Peyer's patch (tissue), 4 donors: ENCODE data around the gene SLC6A18. TPM values are rescaled to one million over a fixed set of nuclear protein-coding genes. Genes with fewer than 3 reads are reported as not detected.

ENCODE experiments used
- DNase-seq, 3 donors: peaks; one replicate each; pipeline ENCODE4 v3.0.0-alpha.2; 2017 to 2019
- H3K27ac ChIP-seq, 4 donors: fragments of 200-600 bp; sonication (generic); one replicate each; pipeline ENCODE4 v1.5.1; 2016 to 2019
- H3K27me3 ChIP-seq, 2 donors: fragments of 200-600 bp; sonication (generic); one replicate each; pipeline ENCODE4 v1.5.1; 2019
- H3K36me3 ChIP-seq, 3 donors: fragments of 200-600 bp; sonication (generic); one replicate each; pipeline ENCODE4 v1.5.1; 2016 to 2019
- H3K4me1 ChIP-seq, 4 donors: fragments of 200-600 bp; sonication (generic); one replicate each; pipeline ENCODE4 v1.5.1; 2016 to 2019
- H3K4me3 ChIP-seq, 4 donors: fragments of 200-600 bp; sonication (generic); 1 replicate in 3 of 4; 2 replicates in 1 of 4; pipeline ENCODE4 v1.5.1; 2016 to 2019; ENCODE audit warnings: mild to moderate bottlenecking in 1 of 4
- H3K9me3 ChIP-seq, 4 donors: fragments of 200-600 bp; sonication (generic); one replicate each; pipeline ENCODE4 v1.5.1; 2016 to 2019; ENCODE audit warnings: mild to moderate bottlenecking in 1 of 4
- POLR2A ChIP-seq, 2 donors: fragments of 450-650 bp; IDR thresholded peaks; one replicate each; pipeline ENCODE4 v1.5.1; 2017; ENCODE audit warnings: antibody characterized with exemption in 2 of 2, mild to moderate bottlenecking in 2 of 2, moderate library complexity in 2 of 2
- total RNA-seq, 4 donors: library from RNA; depleted of rRNA; stranded (reverse); fragments of >200 nt; gene quantifications; one replicate each; pipeline ENCODE4 v1.1.0, GENCODE V29; 2016
- TF ChIP-seq, protein P1 (sequence below), 6 experiments: fragments of 450-650 bp in 4 of 6; fragments of 200-600 bp in 2 of 6; sonication (generic) in 1 of 6; IDR thresholded peaks; one replicate each; pipeline ENCODE4 v1.5.1; 2017 to 2019; ENCODE audit warnings: antibody characterized with exemption in 6 of 6, mild to moderate bottlenecking in 3 of 6, moderate library complexity in 1 of 6

SLC6A18 gene
- total RNA-seq, 4 donors from 2014 or later, result 0.53 to 0.95 TPM; not detected in 2

DNA sequence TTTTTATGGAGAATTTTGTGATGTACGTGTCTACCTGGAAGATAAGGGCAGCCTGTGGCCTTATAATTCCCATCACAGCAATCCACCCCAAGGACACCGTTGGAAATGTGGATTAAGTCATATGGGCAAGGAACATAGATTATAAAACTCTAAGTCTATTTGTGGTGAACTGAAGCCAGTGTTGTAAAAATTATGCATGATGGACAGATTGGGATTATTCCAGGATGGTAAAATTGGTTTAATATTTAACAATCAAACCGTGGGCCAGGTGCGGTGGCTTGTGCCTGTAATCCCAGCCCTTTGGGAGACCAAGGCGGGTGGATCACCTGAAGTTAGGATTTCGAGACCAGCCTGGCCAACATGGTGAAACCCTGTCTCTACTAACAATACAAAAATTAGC lies 36.7 kb upstream of the SLC6A18 start:
- DNase-seq, result peak in 1 of 3 donors; percentile 32
- H3K36me3 ChIP-seq, result no peaks in the 10 kb centered on the region
- peak overlapping the region in 1 of 4 donors; percentile 3 for H3K27ac ChIP-seq
- no peak overlapping the region for H3K4me3 ChIP-seq
- no peaks in the 10 kb centered on the region for H3K9me3 ChIP-seq
- H3K4me1 ChIP-seq, result peaks cover 0 to 42% (median 3%) of the 10 kb centered on the region in 4 donors
- TF ChIP-seq, protein P1, sequence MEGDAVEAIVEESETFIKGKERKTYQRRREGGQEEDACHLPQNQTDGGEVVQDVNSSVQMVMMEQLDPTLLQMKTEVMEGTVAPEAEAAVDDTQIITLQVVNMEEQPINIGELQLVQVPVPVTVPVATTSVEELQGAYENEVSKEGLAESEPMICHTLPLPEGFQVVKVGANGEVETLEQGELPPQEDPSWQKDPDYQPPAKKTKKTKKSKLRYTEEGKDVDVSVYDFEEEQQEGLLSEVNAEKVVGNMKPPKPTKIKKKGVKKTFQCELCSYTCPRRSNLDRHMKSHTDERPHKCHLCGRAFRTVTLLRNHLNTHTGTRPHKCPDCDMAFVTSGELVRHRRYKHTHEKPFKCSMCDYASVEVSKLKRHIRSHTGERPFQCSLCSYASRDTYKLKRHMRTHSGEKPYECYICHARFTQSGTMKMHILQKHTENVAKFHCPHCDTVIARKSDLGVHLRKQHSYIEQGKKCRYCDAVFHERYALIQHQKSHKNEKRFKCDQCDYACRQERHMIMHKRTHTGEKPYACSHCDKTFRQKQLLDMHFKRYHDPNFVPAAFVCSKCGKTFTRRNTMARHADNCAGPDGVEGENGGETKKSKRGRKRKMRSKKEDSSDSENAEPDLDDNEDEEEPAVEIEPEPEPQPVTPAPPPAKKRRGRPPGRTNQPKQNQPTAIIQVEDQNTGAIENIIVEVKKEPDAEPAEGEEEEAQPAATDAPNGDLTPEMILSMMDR (IDR thresholded peaks at IDR 0.05), result no peak
- no peak for TF ChIP-seq POLR2A (IDR thresholded peaks at IDR 0.05)
- no peaks in the 10 kb centered on the region for H3K27me3 ChIP-seq

DNA sequence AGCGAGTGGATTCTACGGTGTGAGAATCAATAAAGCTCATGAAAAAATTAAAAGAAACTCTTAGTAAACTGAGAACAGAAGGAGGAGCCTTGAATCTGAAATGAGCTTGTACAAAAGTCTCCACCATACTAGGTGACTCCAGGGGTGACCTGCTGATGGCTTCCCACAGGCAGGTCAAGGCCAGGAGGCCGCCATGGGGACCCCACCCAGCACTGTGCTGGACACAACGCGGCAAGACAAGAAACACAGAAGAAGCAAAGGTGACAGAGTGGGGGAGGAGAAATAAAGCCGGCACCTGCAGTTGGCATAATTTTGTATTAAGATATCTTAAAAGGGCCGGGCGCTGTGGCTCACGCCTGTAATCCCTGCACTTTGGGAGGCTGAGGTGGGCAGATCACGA lies 35.9 kb upstream of the SLC6A18 start:
- Histone ChIP-seq H3K36me3 (no peaks in the 10 kb centered on the region), H3K4me3 (no peak overlapping the region), H3K9me3 (no peaks in the 10 kb centered on the region), H3K4me1 (peaks cover 0 to 34% (median 2%) of the 10 kb centered on the region in 4 donors), H3K27ac (no peak overlapping the region), H3K27me3 (no peaks in the 10 kb centered on the region)
- TF ChIP-seq POLR2A (IDR thresholded peaks at IDR 0.05), result no peak
- TF ChIP-seq, protein P1 (IDR thresholded peaks at IDR 0.05), result no peak
- peak in 1 of 3 donors; percentile 31 for DNase-seq

DNA sequence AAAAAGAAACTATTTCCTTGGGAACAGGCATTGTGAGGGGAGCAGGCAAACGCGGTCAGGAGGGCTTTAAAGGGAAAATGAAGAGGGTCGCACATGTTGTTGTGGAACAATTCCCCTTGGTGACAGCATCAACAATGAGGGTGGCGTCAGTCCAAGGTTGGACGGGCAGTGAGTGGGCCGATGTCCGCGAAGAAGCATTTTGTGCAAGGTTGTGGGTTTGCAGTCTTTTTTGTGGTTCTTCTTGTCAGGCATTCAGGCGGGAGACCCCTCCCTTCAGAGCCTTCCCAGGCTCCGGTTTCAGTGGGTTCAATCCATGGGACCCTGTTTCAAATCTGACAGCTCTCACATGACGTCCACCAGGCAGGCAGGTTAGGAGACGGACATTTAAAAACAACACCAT lies 34.9 kb upstream of the SLC6A18 start:
- peaks cover 0 to 26% (median 2%) of the 10 kb centered on the region in 4 donors for H3K4me1 ChIP-seq
- no peaks in the 10 kb centered on the region for H3K36me3 ChIP-seq
- no peaks in the 10 kb centered on the region for H3K27me3 ChIP-seq
- no peak overlapping the region for H3K27ac ChIP-seq
- TF ChIP-seq, protein P1 (IDR thresholded peaks at IDR 0.05), result no peak
- TF ChIP-seq POLR2A (IDR thresholded peaks at IDR 0.05), result no peak
- no peak overlapping the region for H3K4me3 ChIP-seq
- no peaks in the 10 kb centered on the region for H3K9me3 ChIP-seq
- peak in 1 of 3 donors; percentile 15 for DNase-seq

DNA sequence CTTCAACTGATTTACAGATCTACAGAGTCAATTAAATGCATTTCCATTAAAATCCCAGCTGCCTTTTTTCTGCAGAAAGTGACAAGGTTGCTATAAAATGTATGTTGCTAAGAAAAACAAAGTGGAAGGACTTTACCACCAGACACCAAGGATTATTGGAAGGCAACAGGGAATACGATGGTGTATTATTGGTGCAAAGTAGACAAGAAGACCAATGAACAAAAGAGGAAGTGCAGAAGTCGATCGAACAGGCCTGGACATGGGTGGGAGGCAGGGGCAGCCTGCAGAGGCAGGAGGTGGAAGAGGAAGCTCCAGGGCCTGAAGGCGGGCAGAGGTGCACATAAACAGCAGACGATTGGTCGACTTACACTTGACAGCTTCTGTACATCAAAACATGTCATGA lies 34.3 kb upstream of the SLC6A18 start:
- H3K36me3 ChIP-seq, result no peaks in the 10 kb centered on the region
- no peak for TF ChIP-seq POLR2A (IDR thresholded peaks at IDR 0.05)
- TF ChIP-seq, protein P1 (IDR thresholded peaks at IDR 0.05), result no peak
- no peak overlapping the region for H3K27ac ChIP-seq
- DNase-seq, result peak in 1 of 3 donors; percentile 13
- H3K4me1 ChIP-seq, result peaks cover 0 to 20% (median 2%) of the 10 kb centered on the region in 4 donors
- H3K9me3 ChIP-seq, result no peaks in the 10 kb centered on the region
- no peak overlapping the region for H3K4me3 ChIP-seq
- H3K27me3 ChIP-seq, result no peaks in the 10 kb centered on the region

DNA sequence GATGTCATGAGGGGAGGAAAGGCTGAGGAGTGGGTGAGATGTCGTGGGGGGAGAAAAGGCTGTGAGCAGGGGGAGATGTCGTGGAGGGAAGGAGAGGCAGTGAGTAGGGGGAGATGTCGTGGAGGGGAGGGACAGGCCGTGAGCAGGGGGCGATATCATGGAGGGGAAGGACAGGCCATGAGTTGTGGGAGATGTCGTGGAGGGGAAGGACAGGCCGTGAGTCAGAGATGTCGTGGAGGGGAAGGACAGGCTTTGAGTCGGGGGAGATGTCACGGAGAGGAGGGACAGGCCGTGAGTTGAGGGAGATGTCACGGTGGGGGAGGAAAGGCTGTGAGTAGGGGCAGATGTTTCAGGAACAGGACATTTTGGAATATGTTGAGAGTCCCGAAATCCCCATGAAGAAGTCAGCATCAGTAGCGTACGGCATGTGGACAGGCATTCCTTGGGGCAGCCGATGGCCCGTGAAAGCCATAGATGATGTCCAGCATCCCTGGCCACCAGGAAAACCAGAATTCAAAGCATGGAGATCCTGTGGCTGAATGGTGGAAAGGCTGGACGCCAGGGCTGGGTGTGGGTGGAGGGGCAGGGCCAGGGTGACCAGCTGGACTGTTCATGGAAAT lies 32.1 kb upstream of the SLC6A18 start:
- no peak for TF ChIP-seq POLR2A (IDR thresholded peaks at IDR 0.05)
- TF ChIP-seq, protein P1 (IDR thresholded peaks at IDR 0.05), result no peak
- peak in 1 of 3 donors; percentile 15 for DNase-seq
- Histone ChIP-seq H3K27me3 (no peaks in the 10 kb centered on the region), H3K36me3 (no peaks in the 10 kb centered on the region), H3K4me3 (no peak overlapping the region), H3K27ac (no peak overlapping the region), H3K4me1 (no peaks in the 10 kb centered on the region), H3K9me3 (no peaks in the 10 kb centered on the region)
